ENCODE measurements around the gene TENT5C. TPM values are rescaled to one million over a fixed set of nuclear protein-coding genes. Genes with fewer than 3 reads are reported as not detected.

Gene TENT5C
- total RNA-seq, 2 donors from 2014 or later = 30.7 to 45.6 TPM

GRCh38 chr1:117570988-117571409, 34.8 kb upstream of the TENT5C start:
- peak; percentile 64 to 89 for DNase-seq
- intact Hi-C loops (cut with DNase I, micrococcal nuclease) = no loop called here
- ATAC-seq = peak; percentile 90

DNA sequence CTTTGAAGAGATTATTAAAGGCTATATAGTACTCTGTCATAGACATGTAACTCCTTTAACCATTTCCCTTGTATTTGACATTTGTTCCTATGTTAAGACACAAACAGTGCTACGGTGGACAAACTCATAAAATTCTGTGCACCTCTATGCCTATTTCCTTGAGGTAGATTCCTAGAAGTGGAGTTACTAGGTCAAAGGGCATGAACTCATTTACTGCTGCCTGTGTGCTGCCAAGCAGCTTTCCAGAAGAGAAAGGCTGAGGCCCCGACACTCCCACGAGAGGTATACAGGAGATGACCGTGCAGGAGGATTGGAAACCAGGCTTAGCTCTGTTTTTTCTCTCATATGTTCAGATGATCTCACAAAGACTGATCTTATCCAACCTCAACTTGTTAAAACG, 34.4 kb upstream of the TENT5C start:
- peak in 1 of 2 donors; percentile 50 for DNase-seq

DNA sequence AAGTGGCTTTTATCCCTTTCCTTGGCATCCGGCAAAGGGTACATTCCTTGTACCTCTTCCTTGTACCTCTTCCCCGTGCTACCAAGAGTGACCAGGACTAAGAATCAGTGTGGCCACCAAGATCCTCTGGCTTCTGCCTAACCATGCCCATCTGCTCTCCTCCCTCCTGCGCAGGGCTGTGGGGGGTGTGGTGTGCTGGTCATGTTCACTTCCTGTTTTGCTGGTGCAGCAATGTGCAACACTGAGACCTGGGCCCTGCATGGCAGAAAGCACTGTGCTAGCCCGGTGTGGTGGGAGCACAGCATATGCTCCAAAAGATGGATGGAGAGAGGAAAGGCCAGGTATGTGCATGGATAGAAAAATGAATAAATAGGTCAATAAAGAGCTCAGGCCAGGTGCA, 33.3 kb upstream of the TENT5C start:
- intact Hi-C loops (cut with DNase I, micrococcal nuclease) = no loop called here
- DNase-seq (peak; percentile 59 to 64), ATAC-seq (peak; percentile 45)

More for the DNA sequence above, 34.4 kb upstream of the TENT5C start:
- ATAC-seq = peak; percentile 66
- intact Hi-C loops (cut with DNase I, micrococcal nuclease) = no loop called here

DNA sequence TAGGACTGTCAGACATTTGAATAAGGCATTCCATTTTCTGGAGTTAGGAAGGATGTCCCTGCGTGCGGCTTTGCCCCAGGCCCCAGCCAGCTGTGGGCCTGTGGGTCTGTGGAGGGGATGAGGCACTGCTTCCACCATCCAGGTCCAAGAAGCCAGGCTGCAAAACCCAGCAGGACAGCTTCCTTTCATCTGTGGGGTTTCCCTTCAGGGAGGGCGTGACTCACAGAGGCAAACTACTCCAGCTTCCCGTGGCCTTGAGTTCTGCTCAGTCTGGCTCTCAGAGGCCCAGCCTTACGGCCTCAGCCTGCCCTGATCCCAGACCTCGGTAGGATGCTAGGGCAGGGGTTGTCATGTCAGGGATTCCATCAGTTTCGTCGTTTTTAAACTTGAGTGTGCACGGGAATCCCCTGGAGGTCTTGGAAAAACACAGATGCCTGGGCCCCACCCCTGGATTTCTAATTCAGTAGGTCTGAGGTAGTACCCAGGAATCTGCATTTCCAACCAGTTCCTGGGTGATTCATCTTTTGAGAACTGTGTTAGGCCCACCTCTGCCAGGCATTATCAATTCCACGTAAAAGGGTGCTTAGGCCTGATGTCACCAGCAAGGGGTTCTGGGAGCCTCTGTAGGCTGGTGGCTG, 32.3 kb upstream of the TENT5C start:
- intact Hi-C loops (cut with DNase I, micrococcal nuclease) = no loop called here
- DNase-seq (no peak), ATAC-seq (peak; percentile 20)

- DNase-seq (no peak), ATAC-seq (no peak)
- intact Hi-C loops (cut with DNase I, micrococcal nuclease) = no loop called here
Observed at GRCh38 chr1:117574161-117574835, 31.6 kb upstream of the TENT5C start.

DNA sequence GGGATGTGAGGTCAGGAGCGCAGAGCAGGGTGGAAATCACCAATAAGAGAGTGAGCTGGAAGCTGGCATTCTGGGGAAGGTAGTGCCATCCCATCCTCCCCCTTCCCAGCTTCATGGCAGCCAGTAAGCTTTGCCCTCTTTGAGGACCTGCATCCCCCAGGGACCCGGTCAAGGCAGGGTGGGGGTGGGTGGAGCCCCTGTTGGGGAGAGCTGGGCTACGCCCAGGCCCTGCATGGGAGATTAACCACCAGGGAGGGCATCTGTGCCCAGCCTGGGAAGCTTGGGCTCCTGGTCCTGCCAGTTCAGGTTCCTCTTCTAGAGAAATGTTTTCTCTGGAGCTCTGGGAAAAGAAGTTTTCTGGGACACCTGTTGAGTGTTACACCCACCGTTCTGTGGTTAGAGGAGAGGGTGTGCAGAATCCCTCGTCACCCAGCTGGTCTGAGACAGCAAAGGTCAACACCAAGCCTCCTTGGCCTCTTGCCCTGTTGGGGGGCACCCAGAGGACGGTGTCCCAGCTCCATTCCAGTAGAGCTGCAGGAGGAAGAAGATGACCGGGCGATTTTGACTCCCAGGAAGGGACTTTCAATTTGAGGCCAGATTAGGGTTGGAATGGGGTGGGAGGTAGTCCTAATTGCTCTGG, 30.1 kb upstream of the TENT5C start:
- intact Hi-C loops (cut with DNase I, micrococcal nuclease) = no loop called here
- no peak for DNase-seq
- no peak for ATAC-seq

- DNase-seq (no peak), ATAC-seq (no peak)
- intact Hi-C loops (cut with DNase I, micrococcal nuclease) = no loop called here
Observed at GRCh38 chr1:117576236-117576635, 29.6 kb upstream of the TENT5C start.

GRCh38 chr1:117577191-117577885, 28.5 kb upstream of the TENT5C start:
- ATAC-seq (no peak), DNase-seq (no peak)
- intact Hi-C loops (cut with DNase I, micrococcal nuclease) = no loop called here

DNA sequence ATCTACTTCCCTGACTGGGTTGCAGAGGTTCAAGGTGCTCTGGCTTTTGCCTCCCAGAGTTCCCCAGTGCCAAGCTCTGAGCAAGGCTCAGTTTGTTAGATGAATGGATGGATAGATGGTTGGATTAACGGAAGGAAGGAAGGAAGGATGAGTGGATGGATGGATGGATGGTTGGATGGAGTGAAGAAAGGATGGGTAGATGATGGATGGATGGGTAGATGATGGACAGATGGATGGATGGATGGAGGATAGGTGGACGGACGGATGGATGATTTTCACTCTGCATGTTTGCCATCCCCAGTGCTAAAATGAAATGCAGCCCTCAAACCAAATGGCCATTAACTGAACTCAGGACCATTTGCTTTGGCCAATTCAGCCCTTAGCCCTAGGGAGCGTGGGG, 27.4 kb upstream of the TENT5C start:
- DNase-seq (no peak), ATAC-seq (no peak)
- intact Hi-C loops (cut with DNase I, micrococcal nuclease) = no loop called here

DNA sequence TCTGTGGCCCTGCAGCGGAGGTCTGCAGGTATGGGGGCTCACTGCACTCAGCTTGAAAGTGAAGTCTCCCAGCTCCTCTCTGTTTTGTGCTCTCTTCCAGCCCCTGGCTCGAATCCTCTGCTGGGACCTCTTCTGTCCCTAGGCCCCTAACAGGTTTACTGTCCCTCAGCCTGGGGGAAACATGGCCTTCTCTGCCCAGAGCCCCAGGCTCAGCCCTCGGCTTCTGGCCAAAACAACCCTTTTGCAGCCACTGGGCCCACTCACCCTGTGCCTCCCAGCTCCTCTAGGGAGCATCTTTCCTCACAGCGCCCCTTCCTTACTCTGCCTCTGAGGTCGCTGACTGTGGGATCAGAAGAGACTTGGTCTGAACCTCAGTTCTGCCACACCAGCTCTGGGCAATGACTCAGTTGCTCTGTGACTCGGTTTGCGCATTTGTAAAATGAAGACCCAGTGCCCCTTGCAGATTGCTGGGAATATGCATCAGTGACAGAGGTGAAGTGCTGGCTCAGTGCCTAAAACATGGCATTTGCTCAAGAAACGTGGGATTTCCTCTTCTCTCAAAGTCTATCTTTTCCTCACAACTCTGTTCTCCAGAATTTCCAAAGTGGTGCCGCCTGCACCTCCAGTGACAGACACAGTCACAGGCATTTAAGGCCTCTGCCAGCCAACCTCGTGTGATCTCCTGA, 26.5 kb upstream of the TENT5C start:
- intact Hi-C loops (cut with DNase I, micrococcal nuclease) = no loop called here
- ATAC-seq (no peak), DNase-seq (peak in 1 of 2 donors; percentile 8)

DNA sequence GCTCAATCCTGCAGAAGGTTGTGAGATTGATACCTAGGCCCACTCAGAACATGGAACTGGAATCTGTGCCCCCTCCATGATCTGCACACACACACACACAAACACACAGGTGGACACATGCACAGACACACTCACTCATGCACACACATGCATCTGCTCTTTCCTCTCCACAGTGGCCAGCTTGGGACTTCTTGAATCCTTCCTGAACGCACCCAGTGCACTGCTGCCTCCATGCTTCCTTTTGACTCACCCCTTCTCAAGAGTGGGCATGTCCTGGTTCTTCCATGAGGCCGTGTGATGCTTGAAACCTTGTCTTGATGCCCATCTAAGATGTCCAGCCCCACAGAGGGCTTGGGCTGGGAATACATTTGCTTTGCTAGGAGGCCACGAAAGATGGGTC, 25.4 kb upstream of the TENT5C start:
- intact Hi-C loops (cut with DNase I, micrococcal nuclease) = no loop called here
- ATAC-seq = no peak
- DNase-seq = no peak

DNA sequence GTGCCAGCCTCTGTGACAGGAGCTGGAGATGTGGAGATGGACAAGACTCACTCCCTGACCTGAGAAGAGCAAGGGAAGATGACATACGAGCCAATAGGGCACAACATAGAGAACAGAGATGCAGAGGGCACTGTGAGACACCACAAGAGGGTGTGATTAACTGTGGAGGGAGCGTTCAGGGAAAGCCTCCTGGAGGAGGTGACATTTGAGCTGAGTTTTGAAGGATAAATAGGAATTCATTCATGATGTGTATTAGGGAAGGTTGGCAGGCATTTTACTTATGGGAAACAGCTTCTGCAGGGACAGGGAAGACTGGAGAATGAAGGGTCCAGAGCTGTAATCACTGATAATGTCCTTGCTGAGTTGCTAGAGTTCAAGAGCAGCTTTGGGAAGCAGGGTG, 25.0 kb upstream of the TENT5C start:
- intact Hi-C loops (cut with DNase I, micrococcal nuclease) = no loop called here
- DNase-seq (no peak), ATAC-seq (no peak)

DNA sequence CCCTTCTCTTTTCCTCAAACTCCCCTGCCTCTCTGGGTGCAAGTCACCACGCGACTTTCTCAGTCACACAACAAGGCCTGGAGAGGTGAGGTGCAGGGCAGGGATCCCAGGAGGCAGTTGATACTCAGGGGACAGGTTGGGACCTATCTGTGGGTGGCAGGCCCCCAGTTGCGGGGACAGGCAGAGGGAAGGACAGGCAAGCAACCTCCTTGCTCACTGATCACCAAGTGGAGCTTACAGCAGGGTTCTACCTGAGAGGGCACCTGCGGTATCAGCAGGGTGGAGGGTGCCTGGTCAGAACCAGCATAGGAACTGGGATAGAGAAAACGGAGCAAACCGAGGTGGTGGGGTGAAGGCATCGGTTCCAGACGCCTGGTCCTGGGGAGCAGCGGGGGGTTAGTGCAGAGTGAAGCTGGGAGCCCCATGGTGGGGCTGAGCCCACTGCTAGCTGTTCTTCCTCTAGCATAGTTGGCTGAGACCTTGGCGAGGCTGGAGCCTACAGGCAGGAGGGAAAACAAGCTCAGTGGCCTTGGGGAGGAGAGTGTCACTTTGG, 24.4 kb upstream of the TENT5C start:
- no peak for ATAC-seq
- DNase-seq = no peak
- intact Hi-C loops (cut with DNase I, micrococcal nuclease) = no loop called here

GRCh38 chr1:117582451-117582850, 23.4 kb upstream of the TENT5C start:
- no peak for ATAC-seq
- DNase-seq = no peak

DNA sequence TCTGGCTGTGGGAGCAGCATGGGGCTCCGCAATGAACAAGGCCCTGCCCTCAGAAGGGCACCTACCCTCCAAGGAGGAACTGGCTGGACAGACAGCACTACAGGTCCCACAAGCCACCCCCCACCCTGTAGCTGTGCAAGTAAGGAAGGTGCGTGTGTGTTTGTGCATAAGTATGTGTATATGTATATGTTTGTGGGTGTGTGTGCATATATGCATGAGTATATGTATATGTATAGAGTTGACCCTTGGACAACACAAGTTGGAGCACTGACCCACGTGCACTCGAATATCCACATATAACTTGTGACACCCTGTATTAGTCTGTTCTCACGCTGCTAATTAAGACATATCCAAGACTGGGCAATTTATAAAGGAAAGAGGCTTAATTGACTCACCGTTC, 22.6 kb upstream of the TENT5C start:
- intact Hi-C loops (cut with DNase I, micrococcal nuclease) = no loop called here
- no peak for ATAC-seq
- DNase-seq = no peak

More at GRCh38 chr1:117582451-117582850, 23.4 kb upstream of the TENT5C start:
- intact Hi-C loops (cut with DNase I, micrococcal nuclease) = no loop called here

- intact Hi-C loops (cut with DNase I, micrococcal nuclease) = no loop called here
- ATAC-seq (no peak), DNase-seq (no peak)
Observed at GRCh38 chr1:117584181-117584580, 21.7 kb upstream of the TENT5C start.

GRCh38 chr1:117585086-117585485, 20.8 kb upstream of the TENT5C start:
- intact Hi-C loops (cut with DNase I, micrococcal nuclease) = no loop called here
- DNase-seq (no peak), ATAC-seq (no peak)

GRCh38 chr1:117586337-117586736, 19.5 kb upstream of the TENT5C start:
- no peak for ATAC-seq
- intact Hi-C loops (cut with DNase I, micrococcal nuclease) = no loop called here

More at GRCh38 chr1:117586337-117586736, 19.5 kb upstream of the TENT5C start:
- DNase-seq = no peak

Measured in left colon (tissue), 2 donors.